HUES48 (cell line): ENCODE measurements around the gene RALGDS.
"Not testable (repeated sequence)": the region's sequence is repeated elsewhere in the genome, so short reads cannot be mapped to it uniquely, and the experiment has no call there.

Experiments used
- H3K27ac ChIP-seq: one replicate; pipeline ENCODE4 v1.7.0; 2013; ENCODE audit warnings: low read depth, low read length, inconsistent platforms
- H3K27me3 ChIP-seq: 2 replicates; pipeline ENCODE4 v1.6.1; 2013; ENCODE audit warnings: mild to moderate bottlenecking, low read length; ENCODE audit not compliant: control insufficient read depth, insufficient read depth
- H3K36me3 ChIP-seq: 2 replicates; pipeline ENCODE4 v1.6.1; 2013; ENCODE audit warnings: low read length; ENCODE audit not compliant: control insufficient read depth, insufficient read depth
- H3K4me1 ChIP-seq: 2 replicates; pipeline ENCODE4 v1.6.1; 2013; ENCODE audit warnings: mild to moderate bottlenecking, low read length; ENCODE audit not compliant: control insufficient read depth, insufficient read depth
- H3K4me3 ChIP-seq: 2 replicates; pipeline ENCODE4 v1.5.1; 2013; ENCODE audit warnings: mild to moderate bottlenecking, low read depth, low read length
- H3K9ac ChIP-seq: 2 replicates; pipeline ENCODE4 v1.6.1; 2013; ENCODE audit warnings: mild to moderate bottlenecking, low read depth, low read length, moderate library complexity
- H3K9me3 ChIP-seq: 2 replicates; pipeline ENCODE4 v1.6.1; 2013; ENCODE audit warnings: low read length; ENCODE audit not compliant: control insufficient read depth, insufficient read depth

The RALGDS gene

DNA sequence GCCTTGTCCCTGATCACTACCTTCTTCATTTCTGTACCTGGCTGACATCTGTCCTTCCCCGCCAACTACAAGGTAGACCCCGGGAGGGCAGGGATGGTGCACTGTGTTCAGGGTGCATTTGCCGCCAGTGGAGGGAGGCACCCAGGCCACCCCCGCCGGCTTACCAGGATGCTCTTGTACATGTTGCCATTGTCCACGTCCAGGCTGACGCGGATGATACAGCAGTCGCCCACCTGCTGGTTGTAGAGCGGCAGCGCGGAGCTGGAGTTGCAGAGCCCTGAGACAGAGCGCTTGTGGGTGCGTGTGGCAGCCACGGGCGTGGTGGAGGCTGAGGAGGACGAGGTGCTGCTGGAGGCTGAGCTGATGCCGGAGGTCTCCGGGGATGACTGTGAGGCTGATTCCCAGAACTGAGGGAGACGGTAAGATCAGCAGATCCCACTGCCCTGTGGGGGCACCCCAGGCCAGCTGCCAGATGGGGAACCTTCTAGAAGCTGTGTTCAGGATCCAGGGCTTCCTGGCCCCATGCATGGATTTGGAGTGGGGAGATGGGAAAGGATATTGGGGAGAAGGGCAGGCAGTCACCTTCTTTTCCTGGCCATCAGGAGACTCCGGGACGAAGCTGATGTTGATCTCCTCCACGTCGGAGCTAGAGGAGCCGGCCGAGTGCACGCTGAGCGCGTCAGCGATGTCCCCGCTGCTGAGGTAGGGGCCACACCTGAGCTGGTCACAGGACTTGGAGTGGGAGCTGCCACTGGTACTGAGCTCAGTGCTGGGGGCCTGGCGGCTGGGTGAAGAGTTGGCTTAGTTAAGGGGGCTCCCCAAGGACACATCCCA, 19.5 kb downstream of the RALGDS start:
- no peak overlapping the region for H3K4me3 ChIP-seq
- peaks cover 53% of the 10 kb centered on the region for H3K36me3 ChIP-seq
- no peaks in the 10 kb centered on the region for H3K27me3 ChIP-seq
- H3K9me3 ChIP-seq = no peaks in the 10 kb centered on the region; the same call in 1 of the 2 replicates
- H3K4me1 ChIP-seq = peaks cover 4% of the 10 kb centered on the region; the same call in 1 of the 2 replicates
- no peak overlapping the region for H3K9ac ChIP-seq
- no peak overlapping the region for H3K27ac ChIP-seq

DNA sequence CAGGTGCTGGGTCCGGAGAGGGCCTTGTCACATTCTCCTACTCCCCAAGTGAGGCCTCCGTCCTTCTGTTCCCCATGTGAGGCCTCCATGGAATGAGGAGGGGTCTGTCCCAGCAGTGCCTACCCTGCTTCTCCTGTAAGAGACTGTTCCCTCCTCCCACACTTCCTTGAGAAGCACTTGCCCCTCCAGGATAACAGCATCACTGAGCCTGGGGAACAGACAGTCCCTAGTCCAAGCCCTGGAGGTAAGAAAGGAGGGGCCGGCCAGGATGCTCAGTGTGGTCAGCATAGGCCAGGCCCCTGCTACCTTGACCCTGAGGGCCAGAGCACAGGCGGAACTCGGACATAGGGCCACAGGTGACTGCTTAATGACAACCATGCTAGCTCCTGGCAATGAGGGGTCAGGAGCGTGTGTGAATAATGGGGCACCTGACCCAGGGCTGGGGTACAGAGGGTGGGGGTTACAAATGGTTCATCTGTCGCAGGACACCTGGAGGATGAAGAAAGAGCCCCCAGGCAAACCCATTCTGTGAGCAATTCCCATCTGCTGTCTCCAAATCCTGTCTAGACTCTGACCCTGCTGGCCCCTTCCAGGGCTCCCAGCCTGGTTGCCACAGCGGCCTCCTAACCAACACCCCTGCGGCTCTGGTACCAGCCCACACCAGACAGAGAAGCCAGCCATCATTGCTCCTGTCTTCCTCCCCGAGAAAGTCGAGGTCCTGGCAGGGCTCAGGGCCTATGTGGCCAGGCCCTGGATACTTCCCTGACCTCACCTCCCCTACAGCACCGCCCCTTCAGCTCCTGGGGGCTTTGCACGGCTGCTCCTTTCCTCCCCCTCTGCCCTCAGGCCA, 20.3 kb downstream of the RALGDS start:
- no peak overlapping the region for H3K9ac ChIP-seq
- no peak overlapping the region for H3K4me3 ChIP-seq
- H3K27me3 ChIP-seq = no peaks in the 10 kb centered on the region
- H3K9me3 ChIP-seq = no peaks in the 10 kb centered on the region; the same call in 1 of the 2 replicates
- H3K36me3 ChIP-seq = peaks cover 49% of the 10 kb centered on the region
- H3K27ac ChIP-seq = no peak overlapping the region
- no peaks in the 10 kb centered on the region for H3K4me1 ChIP-seq

DNA sequence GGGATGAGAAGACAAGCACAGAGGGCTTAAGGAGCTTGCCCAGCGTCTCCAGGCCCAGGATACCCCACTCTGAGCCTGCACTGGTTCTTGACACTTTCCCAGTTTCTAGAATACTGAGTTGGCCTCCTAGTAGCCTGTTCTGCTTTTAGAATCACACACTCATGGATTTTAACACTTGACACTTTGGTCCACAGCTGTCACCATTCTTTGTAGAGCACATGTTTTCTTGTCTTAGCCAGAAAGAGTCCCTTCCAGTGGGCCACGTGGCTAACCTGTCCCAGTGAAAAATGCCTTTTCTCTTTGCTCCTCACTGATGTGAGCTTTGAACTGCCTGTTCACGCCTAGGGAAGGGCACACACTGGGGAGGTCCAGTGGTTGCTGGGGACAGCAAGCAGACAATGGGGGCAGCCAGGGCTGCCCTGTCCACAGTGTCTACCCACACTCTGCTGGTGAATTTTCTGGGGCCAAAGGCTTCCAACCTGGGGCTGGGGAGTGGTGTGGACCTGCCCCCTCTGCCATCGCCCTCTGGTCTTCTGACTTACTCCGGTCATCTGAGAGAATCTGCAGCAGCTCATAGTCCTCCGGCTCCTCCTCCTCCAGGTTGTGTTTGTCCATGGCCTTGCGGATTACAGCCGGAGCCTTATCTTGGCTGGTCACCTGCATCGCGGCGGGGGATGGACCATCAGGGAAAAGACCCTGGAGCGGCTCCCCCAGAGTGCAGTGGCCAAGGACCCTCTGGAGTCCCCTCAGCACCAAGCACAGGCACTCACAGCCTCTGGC, 21.1 kb downstream of the RALGDS start:
- Histone ChIP-seq H3K27ac (no peak overlapping the region), H3K36me3 (peaks cover 49% of the 10 kb centered on the region), H3K4me1 (no peaks in the 10 kb centered on the region), H3K4me3 (no peak overlapping the region), H3K9ac (no peak overlapping the region), H3K27me3 (no peaks in the 10 kb centered on the region), H3K9me3 (no peaks in the 10 kb centered on the region; the same call in 1 of the 2 replicates)

DNA sequence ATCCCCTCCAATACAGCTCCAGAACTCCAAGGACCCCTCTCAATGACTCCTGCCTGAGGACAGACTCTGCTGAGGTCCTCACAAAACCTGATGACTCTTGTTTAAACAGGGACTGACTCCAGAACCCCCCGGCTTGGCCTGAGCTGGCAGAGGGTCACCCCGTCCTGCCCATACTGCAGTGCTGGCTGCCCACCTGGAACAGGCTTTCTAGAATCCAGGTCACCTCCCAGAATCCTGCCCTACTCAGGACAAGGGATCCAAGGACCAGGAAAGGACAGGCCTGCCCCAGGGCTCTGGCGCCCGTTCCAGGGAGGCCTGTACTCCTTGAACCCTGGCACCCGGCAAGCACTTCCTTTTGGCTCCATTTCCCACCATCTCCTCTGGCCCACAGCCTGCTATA, 22.2 kb downstream of the RALGDS start:
- Histone ChIP-seq H3K9me3 (no peaks in the 10 kb centered on the region; the same call in 1 of the 2 replicates), H3K4me1 (no peaks in the 10 kb centered on the region), H3K9ac (no peak overlapping the region), H3K36me3 (peaks cover 49% of the 10 kb centered on the region), H3K27me3 (no peaks in the 10 kb centered on the region), H3K4me3 (no peak overlapping the region), H3K27ac (no peak overlapping the region)

DNA sequence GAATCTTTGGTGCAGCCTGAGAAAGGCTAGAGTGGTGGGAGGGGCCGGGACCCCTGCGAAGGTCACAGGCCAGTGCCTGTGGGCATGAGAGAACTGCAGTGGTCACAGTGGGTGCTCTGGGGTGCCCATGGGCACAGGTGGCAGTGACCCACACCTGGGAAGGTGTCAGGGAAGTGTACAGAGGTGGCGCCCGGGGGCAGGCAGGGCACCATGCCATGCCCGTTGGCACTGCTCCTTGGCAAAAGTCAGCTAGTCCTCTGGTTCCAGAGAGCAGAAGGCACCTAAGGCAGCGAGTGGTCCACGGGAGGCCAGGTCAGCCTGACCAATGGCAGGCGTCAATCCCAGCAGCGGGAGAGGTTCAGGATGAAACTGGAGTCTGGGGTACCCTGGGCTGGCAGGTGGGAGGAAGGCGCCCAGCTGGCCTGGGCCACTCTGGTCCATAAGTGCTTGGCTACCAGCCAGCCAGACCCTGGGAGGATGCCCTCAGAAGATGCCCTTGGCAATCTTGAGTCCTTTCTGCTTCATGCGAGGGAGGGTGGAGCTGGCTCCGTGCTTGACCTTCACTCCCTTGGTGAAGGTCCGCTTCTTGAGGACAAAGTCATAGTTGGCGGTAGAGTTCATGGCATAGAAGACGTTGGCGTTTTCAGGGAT, 22.8 kb downstream of the RALGDS start:
- Histone ChIP-seq H3K9ac (no peak overlapping the region), H3K4me1 (no peaks in the 10 kb centered on the region), H3K4me3 (no peak overlapping the region), H3K9me3 (no peaks in the 10 kb centered on the region; the same call in 1 of the 2 replicates), H3K36me3 (peaks cover 49% of the 10 kb centered on the region), H3K27ac (no peak overlapping the region), H3K27me3 (no peaks in the 10 kb centered on the region)

DNA sequence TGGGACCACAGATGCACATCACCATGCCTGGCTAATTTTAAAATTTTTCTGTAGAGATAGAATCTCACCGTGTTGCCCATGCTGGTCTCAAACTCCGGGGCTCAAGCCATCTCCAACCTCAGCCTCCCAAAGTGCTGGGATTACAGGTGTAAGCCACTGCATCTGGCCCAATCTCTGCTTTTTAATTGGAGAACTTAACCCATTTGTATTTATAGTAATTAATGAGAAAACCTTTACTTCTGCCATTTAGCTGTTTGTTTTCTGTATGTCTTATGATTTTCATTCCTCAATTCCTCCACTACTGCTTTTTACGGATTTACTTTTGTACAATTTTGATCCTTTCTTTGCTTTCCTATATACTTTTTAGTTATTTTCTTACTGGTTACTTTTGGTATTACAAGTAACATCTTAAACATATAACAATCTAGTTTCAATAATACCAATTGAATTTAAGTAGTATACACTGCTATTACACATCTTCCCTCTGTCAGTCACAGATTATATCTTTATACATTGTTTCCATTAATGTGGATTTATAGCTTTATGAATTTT, 26.1 kb downstream of the RALGDS start:
- Histone ChIP-seq H3K4me1 (no peaks in the 10 kb centered on the region), H3K27me3 (no peaks in the 10 kb centered on the region), H3K9me3 (no peaks in the 10 kb centered on the region; the same call in 1 of the 2 replicates), H3K4me3 (no peak overlapping the region), H3K9ac (no peak overlapping the region), H3K36me3 (peaks cover 19% of the 10 kb centered on the region), H3K27ac (no peak overlapping the region)

DNA sequence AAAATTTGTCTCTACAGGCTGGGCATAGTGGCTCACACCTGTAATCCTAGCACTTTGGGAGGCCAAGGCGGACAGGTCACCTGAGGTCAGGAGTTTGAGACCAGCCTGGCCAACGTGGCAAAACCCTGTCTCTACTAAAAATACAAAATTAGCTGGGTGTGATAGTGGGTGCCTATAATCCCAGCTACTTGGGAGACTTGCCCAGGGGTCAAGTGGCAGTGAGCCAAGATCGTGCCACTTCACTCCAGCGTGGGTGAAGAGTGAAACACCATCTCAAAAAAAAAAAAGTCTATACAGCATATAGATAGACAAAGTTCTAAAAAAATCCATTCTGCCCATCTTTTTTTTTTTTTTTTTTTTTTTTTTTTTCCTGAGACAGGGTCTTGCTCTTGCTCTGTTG, 26.7 kb downstream of the RALGDS start:
- H3K9ac ChIP-seq, H3K9me3 ChIP-seq, H3K4me1 ChIP-seq, H3K27me3 ChIP-seq, H3K4me3 ChIP-seq, H3K27ac ChIP-seq: not testable (repeated sequence)
- H3K36me3 ChIP-seq = peaks cover 13% of the 10 kb centered on the region

DNA sequence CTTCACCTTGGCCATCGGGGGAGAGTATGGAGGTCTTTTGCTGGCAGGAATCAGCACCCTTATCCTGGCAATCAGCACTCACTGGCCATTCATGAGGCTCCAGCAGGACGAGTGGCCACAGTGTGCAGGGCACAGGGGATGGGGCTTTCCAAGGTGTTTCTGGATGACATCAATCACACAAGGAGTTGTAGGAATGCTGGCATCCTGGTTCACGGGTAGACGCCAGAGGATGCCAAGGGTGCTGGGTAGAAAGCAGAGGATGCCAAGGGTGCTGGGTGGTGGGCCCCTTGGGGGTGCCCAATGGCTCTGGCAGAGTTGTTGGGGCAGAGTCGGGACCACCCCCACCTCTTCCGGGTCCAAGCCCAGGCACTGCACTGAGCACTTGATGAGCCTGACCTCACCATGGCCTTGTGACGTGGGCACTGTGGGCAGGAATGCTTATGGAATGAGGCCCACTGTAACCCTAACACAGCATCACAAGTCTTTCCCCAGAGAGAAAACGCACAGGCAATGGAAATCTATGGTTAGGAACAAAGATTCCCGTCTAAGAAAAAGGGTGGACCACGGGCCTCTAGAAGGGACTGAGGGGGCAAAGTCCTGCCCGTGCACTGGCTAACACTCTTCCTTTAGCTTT, 30.2 kb downstream of the RALGDS start:
- H3K9me3 ChIP-seq = no peaks in the 10 kb centered on the region; the same call in 1 of the 2 replicates
- H3K4me3 ChIP-seq = no peak overlapping the region
- no peak overlapping the region for H3K27ac ChIP-seq
- H3K9ac ChIP-seq = no peak overlapping the region
- no peaks in the 10 kb centered on the region for H3K27me3 ChIP-seq
- no peaks in the 10 kb centered on the region for H3K36me3 ChIP-seq
- H3K4me1 ChIP-seq = no peaks in the 10 kb centered on the region

DNA sequence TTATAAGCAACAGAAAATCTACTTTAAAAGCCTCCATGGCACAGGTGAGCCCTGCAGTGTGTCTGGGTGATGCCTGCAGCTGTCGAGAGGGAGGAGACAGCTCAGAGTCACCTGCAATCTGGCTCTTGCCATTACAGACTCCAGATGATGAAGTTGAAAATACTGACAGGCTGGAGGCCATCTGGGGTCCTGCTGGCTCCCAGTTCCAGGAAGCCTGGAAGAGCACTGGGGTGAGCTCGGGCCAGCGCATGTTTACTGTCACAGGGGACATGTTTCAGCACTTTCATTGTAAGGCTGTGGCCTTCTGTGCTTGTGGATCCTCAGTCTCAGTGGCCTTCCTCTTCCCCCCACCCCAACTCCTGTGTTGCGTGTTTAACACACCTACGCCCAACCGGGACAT, 30.9 kb downstream of the RALGDS start:
- Histone ChIP-seq H3K27ac (no peak overlapping the region), H3K27me3 (no peaks in the 10 kb centered on the region), H3K4me3 (no peak overlapping the region), H3K9me3 (no peaks in the 10 kb centered on the region; the same call in 1 of the 2 replicates), H3K4me1 (no peaks in the 10 kb centered on the region), H3K36me3 (no peaks in the 10 kb centered on the region), H3K9ac (no peak overlapping the region)

DNA sequence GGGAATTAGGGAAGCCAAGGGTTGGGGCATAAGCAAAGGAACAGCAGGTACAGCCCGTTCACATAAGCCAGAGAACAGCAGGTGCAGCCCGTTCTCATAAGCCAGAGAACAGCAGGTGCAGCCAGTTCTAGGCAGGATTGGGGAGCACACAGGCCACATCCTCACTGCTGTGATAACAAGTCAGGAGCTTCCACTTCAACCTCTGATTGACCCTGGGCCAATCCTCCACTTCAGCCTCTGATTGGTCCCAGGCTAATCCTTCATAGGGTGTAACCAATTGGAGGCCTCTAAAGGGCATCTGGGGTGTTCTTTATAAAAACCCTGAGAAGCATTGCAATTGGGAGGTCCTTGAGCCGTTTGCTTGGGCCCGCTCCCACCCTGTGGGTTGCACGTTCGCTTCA, 31.8 kb downstream of the RALGDS start:
- H3K4me3 ChIP-seq = no peak overlapping the region
- H3K9ac ChIP-seq = no peak overlapping the region
- H3K36me3 ChIP-seq = no peaks in the 10 kb centered on the region
- H3K9me3 ChIP-seq = no peaks in the 10 kb centered on the region
- no peaks in the 10 kb centered on the region for H3K4me1 ChIP-seq
- H3K27ac ChIP-seq = no peak overlapping the region
- H3K27me3 ChIP-seq = no peaks in the 10 kb centered on the region
